K562 (cell line): ENCODE results near the gene SDK1. TPM values are rescaled to one million over a fixed set of nuclear protein-coding genes. Genes with fewer than 3 reads are reported as not detected.

Source experiments
- ELF2 ChIP-seq: fragments of 250-450 bp; sonication (Bioruptor Pico); IDR thresholded peaks from 2 replicates; pipeline ENCODE4 v1.5.0; 2021; ENCODE audit warnings: mild to moderate bottlenecking
- FOXP4 ChIP-seq: sonication (generic); formaldehyde crosslinking; IDR thresholded peaks from 2 replicates; pipeline ENCODE4 v1.8.0; 2022; ENCODE audit warnings: mild to moderate bottlenecking, missing genetic modification reagents, borderline replicate concordance
- ID3 ChIP-seq, 2 experiments: fragments of 250-450 bp in 1 of 2; fragments of 450-650 bp in 1 of 2; sonication (Bioruptor Pico) in 1 of 2; IDR thresholded peaks; 2 replicates each; pipeline versions ENCODE4 v1.6.1 to v1.8.0; 2016 to 2021; ENCODE audit warnings: mild to moderate bottlenecking in 2 of 2, moderate library complexity in 2 of 2, missing compliant biosample characterization in 1 of 2, missing genetic modification characterization in 1 of 2
- KDM1A ChIP-seq, 2 experiments: fragments of 450-650 bp; IDR thresholded peaks; 2 replicates each; pipeline ENCODE4 v1.6.1; 2016; ENCODE audit warnings: mild to moderate bottlenecking in 2 of 2
- MLLT1 ChIP-seq, 2 experiments: fragments of 450-650 bp; IDR thresholded peaks; 2 replicates each; pipeline ENCODE4 v1.6.1; 2016
- NCOA4 ChIP-seq: fragments of 450-650 bp; IDR thresholded peaks from 2 replicates; pipeline ENCODE4 v1.6.1; 2018; ENCODE audit warnings: mild to moderate bottlenecking; ENCODE audit not compliant: partially characterized antibody
- SRSF3 ChIP-seq: fragments of 200-400 bp; formaldehyde crosslinking; IDR thresholded peaks from 2 replicates; pipeline ENCODE4 v1.6.1; 2016; ENCODE audit warnings: mild to moderate bottlenecking, low read length, moderate library complexity; ENCODE audit not compliant: insufficient read depth
- ZNF318 ChIP-seq, 2 experiments: fragments of 450-650 bp; IDR thresholded peaks; 2 replicates each; pipeline ENCODE4 v1.6.1; 2016; ENCODE audit warnings: mild to moderate bottlenecking in 2 of 2, borderline replicate concordance in 1 of 2, low read depth in 1 of 2, moderate library complexity in 1 of 2
- ZNF511 ChIP-seq: sonication (generic); formaldehyde crosslinking; IDR thresholded peaks from 2 replicates; pipeline ENCODE4 v1.8.0; 2022; ENCODE audit warnings: mild to moderate bottlenecking, missing genetic modification reagents
- ZNF75A ChIP-seq: fragments of 450-650 bp; formaldehyde crosslinking; IDR thresholded peaks from 2 replicates; pipeline ENCODE4 v1.4.0; 2020; ENCODE audit warnings: mild to moderate bottlenecking
- polyA plus RNA-seq, 8 experiments: library from polyadenylated mRNA; depleted of rRNA in 4 of 8; stranded (reverse) in 5 of 8; unstranded in 3 of 8; fragments of >200 nt; fragmentation: Nextera tagmentation in 2 of 8; fragmentation: Illumina TruSeq in 1 of 8; extraction: Ambion mirVana in 2 of 8; extraction: Trizol in 1 of 8; gene quantifications; 2 replicates each; pipeline versions ENCODE4 v1.2.1 to v1.2.3, GENCODE V29; 2011 to 2014; ENCODE audit warnings: inconsistent platforms in 1 of 8, missing spikeins in 1 of 8
- total RNA-seq, 7 experiments: library from RNA; depleted of rRNA in 6 of 7; stranded (reverse); fragments of >200 nt in 6 of 7; fragmentation: Illumina TruSeq in 2 of 7; extraction: Trizol in 2 of 7; gene quantifications; 2 replicates each; pipeline versions ENCODE4 v1.2.1 to v1.2.3, GENCODE V29; 2011 to 2021; ENCODE audit warnings: low replicate concordance in 1 of 7

Gene SDK1
- total and polyA plus RNA-seq, 9 of the 15 experiments (the other 6 are each of a cell fraction or from before 2014, with no cell fraction given) = 0.16 TPM; not detected in 8

GRCh38 chr7:4207011-4207410 lies 906.0 kb downstream of the SDK1 start (continued):
- TF ChIP-seq ZNF318 (IDR thresholded peaks at IDR 0.05; ENCODE audit: borderline replicate concordance in 1 of 2, low read depth in 1 of 2) = no peak
- TF ChIP-seq MLLT1 (IDR thresholded peaks at IDR 0.05) = no peak
- no peak for TF ChIP-seq ZNF511 (CRISPR knock-in tag)
- no peak for TF ChIP-seq ID3 (CRISPR knock-in tag; IDR thresholded peaks at IDR 0.05)
- no peak for TF ChIP-seq ID3 (tag; IDR thresholded peaks at IDR 0.05)
- TF ChIP-seq FOXP4 (CRISPR knock-in tag) = no peak
- no peak for TF ChIP-seq ZNF75A (CRISPR knock-in tag)
- no peak for TF ChIP-seq ELF2 (CRISPR knock-in tag)
- no peak for TF ChIP-seq KDM1A (IDR thresholded peaks at IDR 0.05)
- no peak for TF ChIP-seq SRSF3
- no peak for TF ChIP-seq NCOA4
